MCF 10A (cell line): ENCODE results near the gene SDHD. TPM values are rescaled to one million over a fixed set of nuclear protein-coding genes. Genes with fewer than 3 reads are reported as not detected.

ENCODE experiments used
- BruUV-seq: library from RNA; stranded (reverse); fragments of 400-500 nt; replicated peaks from 2 replicates; lab custom pipeline; 2021; lab: Mats Ljungman, UMichigan
- CTCF ChIA-PET: fragments of 300-600 bp; sonication (Branson Sonifier 250); formaldehyde crosslinking; extraction: SDS; loops from one replicate; lab custom pipeline; 2021; ENCODE audit warnings: antibody characterized with exemption, inconsistent platforms; lab: Yijun Ruan, JAX
- POLR2A ChIA-PET: fragments of 300-600, 350-650 bp; sonication (Branson Sonifier 250); formaldehyde crosslinking; extraction: SDS; loops from one replicate; lab custom pipeline; 2020; ENCODE audit warnings: antibody characterized with exemption, inconsistent platforms; lab: Yijun Ruan, JAX
- DNase-seq: peaks from one replicate; pipeline ENCODE4 v3.0.0-alpha.2; 2018; ENCODE audit not compliant: unreplicated experiment
- H3K27ac Mint-ChIP-seq: one replicate; pipeline ENCODE4 v1.8.0; 2022; ENCODE audit warnings: mild to moderate bottlenecking, low read depth, mixed read lengths; ENCODE audit not compliant: unreplicated experiment
- H3K27me3 Mint-ChIP-seq: one replicate; pipeline ENCODE4 v1.8.0; 2022; ENCODE audit warnings: mixed read lengths; ENCODE audit not compliant: insufficient read depth, unreplicated experiment
- H3K36me3 Mint-ChIP-seq: one replicate; pipeline ENCODE4 v1.8.0; 2022; ENCODE audit warnings: mild to moderate bottlenecking, moderate library complexity, mixed read lengths; ENCODE audit not compliant: insufficient read depth, unreplicated experiment
- H3K4me1 Mint-ChIP-seq: one replicate; pipeline ENCODE4 v1.8.0; 2022; ENCODE audit warnings: mixed read lengths; ENCODE audit not compliant: insufficient read depth, unreplicated experiment
- H3K4me3 Mint-ChIP-seq: one replicate; pipeline ENCODE4 v1.8.0; 2022; ENCODE audit warnings: mild to moderate bottlenecking, moderate library complexity, mixed read lengths; ENCODE audit not compliant: unreplicated experiment
- H3K9me3 Mint-ChIP-seq: one replicate; pipeline ENCODE4 v1.8.0; 2022; ENCODE audit warnings: mixed read lengths; ENCODE audit not compliant: unreplicated experiment
- intact Hi-C: fragments of 100-400 bp; cut with micrococcal nuclease; formaldehyde crosslinking; loops from 2 replicates; pipeline ENCODE4 v1.14.1; 2022
- total RNA-seq: library from RNA; stranded (reverse); gene quantifications from 2 replicates; pipeline ENCODE4 v1.2.3, GENCODE V29; 2022
- TF ChIP-seq, protein P1 (sequence below): fragments of 200-600 bp; IDR thresholded peaks from one replicate; pipeline ENCODE4 v1.8.0; 2022; ENCODE audit warnings: antibody characterized with exemption, mild to moderate bottlenecking; ENCODE audit not compliant: unreplicated experiment

SDHD gene
- total RNA-seq, 1 experiment from 2014 or later, result 119 TPM

DNA sequence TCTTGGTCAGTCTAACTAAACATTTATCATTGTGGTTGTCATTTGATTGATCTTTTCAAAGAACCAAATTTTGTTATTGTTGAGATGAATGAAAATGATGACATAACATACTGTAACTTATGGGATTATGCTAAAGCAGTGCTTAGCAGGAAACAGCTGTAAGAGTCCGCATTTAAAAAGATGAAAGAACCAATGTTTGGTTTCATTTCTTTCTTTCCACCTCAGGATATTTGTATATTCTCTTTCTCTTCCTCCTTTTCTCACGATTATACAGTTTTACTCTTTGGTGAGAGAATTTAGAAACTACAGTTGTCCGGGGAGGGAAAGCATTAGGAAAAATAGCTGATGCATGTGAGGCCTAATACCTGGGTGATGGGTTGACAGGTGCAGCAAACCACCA lies 36.0 kb upstream of the SDHD start:
- H3K4me3 Mint-ChIP-seq, result no peak overlapping the region
- BruUV-seq, result no TSS peak
- intact Hi-C loops, result no loop called here
- no peak overlapping the region for H3K27ac Mint-ChIP-seq
- TF ChIP-seq, protein P1, sequence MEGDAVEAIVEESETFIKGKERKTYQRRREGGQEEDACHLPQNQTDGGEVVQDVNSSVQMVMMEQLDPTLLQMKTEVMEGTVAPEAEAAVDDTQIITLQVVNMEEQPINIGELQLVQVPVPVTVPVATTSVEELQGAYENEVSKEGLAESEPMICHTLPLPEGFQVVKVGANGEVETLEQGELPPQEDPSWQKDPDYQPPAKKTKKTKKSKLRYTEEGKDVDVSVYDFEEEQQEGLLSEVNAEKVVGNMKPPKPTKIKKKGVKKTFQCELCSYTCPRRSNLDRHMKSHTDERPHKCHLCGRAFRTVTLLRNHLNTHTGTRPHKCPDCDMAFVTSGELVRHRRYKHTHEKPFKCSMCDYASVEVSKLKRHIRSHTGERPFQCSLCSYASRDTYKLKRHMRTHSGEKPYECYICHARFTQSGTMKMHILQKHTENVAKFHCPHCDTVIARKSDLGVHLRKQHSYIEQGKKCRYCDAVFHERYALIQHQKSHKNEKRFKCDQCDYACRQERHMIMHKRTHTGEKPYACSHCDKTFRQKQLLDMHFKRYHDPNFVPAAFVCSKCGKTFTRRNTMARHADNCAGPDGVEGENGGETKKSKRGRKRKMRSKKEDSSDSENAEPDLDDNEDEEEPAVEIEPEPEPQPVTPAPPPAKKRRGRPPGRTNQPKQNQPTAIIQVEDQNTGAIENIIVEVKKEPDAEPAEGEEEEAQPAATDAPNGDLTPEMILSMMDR, result no peak
- POLR2A ChIA-PET, result interaction anchor here (0.7 kb wide), 1 partner anchor 73 kb away, joined by 4 read pairs; no protein-coding TSS in a partner anchor
- DNase-seq, result no peak
- H3K9me3 Mint-ChIP-seq, result no peaks in the 10 kb centered on the region
- H3K27me3 Mint-ChIP-seq, result no peaks in the 10 kb centered on the region
- CTCF ChIA-PET, result no interaction called here
- peaks cover 11% of the 10 kb centered on the region for H3K4me1 Mint-ChIP-seq
- H3K36me3 Mint-ChIP-seq, result peaks cover 86% of the 10 kb centered on the region

DNA sequence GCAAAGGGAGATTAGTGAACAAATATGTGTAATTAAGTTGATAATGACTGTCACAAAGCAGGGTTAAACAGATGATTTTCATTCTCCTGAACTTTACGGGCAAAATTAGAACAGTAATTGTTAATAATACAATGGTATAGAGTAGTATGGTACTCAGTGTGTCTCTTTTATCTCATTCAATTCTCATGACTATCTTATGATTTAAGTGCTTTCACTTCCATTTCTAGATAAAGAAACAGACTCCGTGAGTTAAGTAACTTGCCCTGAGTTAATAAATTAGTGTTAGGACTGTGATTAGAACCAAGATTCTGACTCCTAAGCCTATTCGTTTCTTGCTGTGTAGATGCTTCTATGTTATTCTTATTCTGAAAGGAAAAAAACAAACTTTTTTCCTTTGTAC lies 34.9 kb upstream of the SDHD start:
- TF ChIP-seq, protein P1, result no peak
- Mint-ChIP-seq H3K9me3 (no peaks in the 10 kb centered on the region), H3K27ac (no peak overlapping the region), H3K4me3 (no peak overlapping the region), H3K36me3 (peaks cover 86% of the 10 kb centered on the region), H3K4me1 (peaks cover 11% of the 10 kb centered on the region), H3K27me3 (no peaks in the 10 kb centered on the region)
- CTCF ChIA-PET, result interaction anchor here (0.8 kb wide), 1 partner anchor 120 kb away, joined by 3 read pairs; no protein-coding TSS in a partner anchor
- intact Hi-C loops, result no loop called here
- BruUV-seq, result no TSS peak
- POLR2A ChIA-PET, result no interaction called here
- DNase-seq, result no peak

DNA sequence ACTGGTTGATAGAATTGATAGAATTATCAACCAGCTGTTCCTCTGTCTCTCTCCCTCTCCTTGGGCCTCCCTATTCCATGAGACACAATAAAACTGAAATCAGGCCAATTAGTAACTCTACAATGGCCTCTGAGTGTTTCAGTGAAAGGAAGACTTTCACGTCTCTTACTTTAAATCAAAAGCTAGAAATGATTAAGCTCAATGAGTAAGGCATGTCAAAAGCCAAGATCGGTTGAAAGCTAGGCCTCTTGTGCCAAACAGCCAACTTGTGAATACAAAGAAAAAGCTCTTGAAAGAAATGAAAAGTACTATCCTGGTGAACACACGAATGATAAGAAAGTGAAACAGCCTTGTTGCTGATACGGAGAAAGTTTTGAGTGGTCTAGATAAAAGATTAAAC lies 29.5 kb upstream of the SDHD start:
- Mint-ChIP-seq H3K4me3 (no peak overlapping the region), H3K36me3 (peaks cover 92% of the 10 kb centered on the region), H3K4me1 (no peaks in the 10 kb centered on the region), H3K27ac (no peak overlapping the region), H3K9me3 (no peaks in the 10 kb centered on the region), H3K27me3 (no peaks in the 10 kb centered on the region)
- TF ChIP-seq, protein P1, result no peak
- intact Hi-C loops, result no loop called here
- BruUV-seq, result no TSS peak
- ChIA-PET POLR2A (interaction anchor here (0.9 kb wide), 1 partner anchor 18 kb away, joined by 4 read pairs; no protein-coding TSS in a partner anchor), CTCF (interaction anchor here (0.6 kb wide), 1 partner anchor 254 kb away, joined by 5 read pairs; no protein-coding TSS in a partner anchor)
- DNase-seq, result no peak

DNA sequence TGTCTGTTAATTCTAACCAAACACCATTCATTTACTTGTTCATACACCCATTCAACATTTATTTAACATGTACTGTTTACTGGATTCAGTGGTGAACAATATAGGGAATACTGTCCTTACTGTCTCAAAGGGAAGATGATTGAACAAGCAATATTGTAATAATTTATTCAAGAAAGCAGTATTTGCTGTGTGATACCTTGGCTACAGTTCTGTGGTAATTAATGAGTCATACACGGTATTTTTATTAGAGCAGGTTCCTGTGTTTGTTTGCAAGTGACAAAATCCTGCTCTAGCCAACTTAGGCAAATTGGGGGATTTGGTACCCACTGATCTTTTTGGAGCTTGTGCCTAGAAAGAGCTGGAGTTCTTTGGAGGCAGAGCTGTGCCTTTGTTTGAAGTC lies 28.6 kb upstream of the SDHD start:
- H3K27ac Mint-ChIP-seq, result no peak overlapping the region
- intact Hi-C loops, result no loop called here
- ChIA-PET POLR2A (no interaction called here), CTCF (interaction anchor here (0.6 to 1.0 kb wide), 2 partner anchors 16 to 223 kb away, joined by 3 read pairs; partner anchors contain the start of gene NKAPD1)
- no peaks in the 10 kb centered on the region for H3K27me3 Mint-ChIP-seq
- no peak for DNase-seq
- no TSS peak for BruUV-seq
- TF ChIP-seq, protein P1, result no peak
- H3K4me3 Mint-ChIP-seq, result no peak overlapping the region
- H3K36me3 Mint-ChIP-seq, result peaks cover 95% of the 10 kb centered on the region
- H3K4me1 Mint-ChIP-seq, result no peaks in the 10 kb centered on the region
- H3K9me3 Mint-ChIP-seq, result no peaks in the 10 kb centered on the region
